GM19099 (cell line): ENCODE data around the gene PAK1.

Experiments
- POLR2A ChIP-seq: IDR thresholded peaks from 3 replicates; pipeline ENCODE4 v1.6.1; 2011; ENCODE audit warnings: low read depth; ENCODE audit not compliant: insufficient read length; ENCODE audit errors: extremely low read depth

Gene PAK1

DNA sequence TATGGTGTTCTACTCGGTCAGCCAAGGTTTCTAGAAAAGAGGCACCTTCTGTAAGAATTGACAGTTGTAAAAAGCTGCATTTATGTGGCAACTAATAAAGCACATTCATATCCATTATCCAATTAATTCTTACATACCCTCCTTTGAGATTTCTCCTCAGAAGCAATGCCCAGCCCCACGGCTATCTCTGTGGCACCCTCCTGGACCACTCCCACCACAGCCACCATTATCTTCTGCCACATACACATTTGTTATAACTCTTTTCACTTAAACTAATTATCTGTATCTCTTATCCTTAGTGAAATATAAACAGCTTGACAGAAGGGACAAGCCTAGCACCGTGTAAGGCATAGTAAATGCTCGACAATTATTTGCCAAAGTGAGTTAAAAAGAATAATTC, 48.5 kb downstream of the PAK1 start:
- TF ChIP-seq POLR2A, result no peak

DNA sequence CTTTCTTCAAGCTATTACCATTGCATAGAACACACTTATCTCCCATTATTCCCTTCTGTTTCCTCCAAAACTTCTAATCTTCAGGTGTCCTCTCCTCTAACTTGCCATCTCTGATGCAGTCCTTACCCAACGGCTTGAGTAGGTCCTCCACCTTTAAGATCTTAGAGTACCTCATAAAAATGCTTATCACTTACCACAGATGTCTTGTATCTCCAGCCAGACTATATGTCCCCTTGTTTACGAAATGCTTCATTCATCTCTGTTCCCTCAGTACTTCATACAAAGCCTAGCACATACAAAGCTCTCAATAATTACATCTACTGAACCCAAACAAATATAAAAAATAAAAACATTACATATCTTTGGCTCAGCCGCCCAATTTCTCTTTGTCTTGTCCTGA, 49.2 kb downstream of the PAK1 start:
- TF ChIP-seq POLR2A, result no peak

DNA sequence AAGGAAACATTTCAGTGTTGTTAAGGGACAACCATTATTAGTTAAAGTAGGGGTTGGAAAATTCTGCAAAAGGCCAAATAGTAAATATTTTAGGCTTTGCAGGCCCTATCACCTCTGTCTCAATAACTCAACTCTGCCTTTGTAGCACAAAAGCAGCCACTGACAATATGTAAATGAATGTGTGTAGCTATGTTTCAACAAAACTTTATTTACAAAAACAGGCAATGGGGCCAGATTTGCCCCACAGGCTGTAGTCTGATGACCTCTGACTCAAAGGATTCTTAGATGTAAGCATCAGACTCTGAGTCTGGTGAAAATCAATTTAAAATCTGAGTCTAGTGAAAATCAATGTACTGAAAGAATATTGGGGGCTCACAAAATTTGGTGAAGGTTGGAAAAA, 50.3 kb downstream of the PAK1 start:
- no peak for TF ChIP-seq POLR2A

DNA sequence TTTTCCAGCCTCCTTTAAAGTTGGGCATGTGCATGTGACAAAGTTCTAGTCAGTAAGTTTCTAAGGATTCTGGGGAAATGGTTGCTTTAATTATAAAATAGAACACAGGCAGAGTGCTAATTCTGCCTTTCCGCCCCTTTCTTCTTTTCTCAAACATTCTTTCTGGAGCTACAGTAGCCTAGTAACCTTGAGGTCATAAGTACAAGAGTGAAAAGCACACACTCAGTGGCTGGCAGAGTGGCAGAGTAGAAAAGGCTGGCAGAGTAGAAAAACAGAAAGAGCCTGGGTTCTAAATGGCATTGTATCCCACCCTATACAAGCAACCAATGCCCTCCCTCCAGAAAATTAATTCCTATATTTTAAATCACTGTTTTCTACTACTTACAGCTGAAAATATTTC, 51.2 kb downstream of the PAK1 start:
- TF ChIP-seq POLR2A, result no peak

DNA sequence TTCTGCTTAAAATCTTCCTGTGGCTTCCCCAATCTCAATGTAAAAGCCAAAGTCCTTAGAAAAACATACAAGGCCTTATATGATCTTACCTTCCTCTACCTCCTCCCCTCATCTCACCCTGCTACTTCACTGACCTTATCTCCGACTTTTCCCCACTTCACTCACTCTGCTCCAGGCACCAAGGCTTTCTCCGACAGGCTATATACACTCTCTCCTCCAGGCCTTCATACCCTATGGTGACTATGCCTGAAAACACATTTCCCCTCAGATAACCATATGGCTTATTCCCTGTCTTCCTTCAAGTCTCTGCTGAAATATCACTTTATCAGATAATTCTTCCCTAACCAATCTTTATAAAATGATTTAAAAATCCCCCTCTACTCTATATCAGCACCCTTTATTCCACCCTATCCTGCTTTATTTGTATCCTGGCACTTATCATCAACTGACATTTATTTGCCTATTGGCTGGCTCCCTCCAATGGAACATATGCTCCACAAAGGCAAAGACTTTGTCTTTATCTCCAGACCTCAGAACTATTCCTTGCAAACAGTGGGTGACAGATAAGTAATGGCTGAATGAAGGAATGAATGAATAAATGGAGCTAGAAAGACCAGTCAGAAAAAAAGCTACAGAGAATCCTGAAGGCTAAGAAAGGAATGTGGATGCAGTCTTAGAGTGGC, 52.7 kb downstream of the PAK1 start:
- no peak for TF ChIP-seq POLR2A

DNA sequence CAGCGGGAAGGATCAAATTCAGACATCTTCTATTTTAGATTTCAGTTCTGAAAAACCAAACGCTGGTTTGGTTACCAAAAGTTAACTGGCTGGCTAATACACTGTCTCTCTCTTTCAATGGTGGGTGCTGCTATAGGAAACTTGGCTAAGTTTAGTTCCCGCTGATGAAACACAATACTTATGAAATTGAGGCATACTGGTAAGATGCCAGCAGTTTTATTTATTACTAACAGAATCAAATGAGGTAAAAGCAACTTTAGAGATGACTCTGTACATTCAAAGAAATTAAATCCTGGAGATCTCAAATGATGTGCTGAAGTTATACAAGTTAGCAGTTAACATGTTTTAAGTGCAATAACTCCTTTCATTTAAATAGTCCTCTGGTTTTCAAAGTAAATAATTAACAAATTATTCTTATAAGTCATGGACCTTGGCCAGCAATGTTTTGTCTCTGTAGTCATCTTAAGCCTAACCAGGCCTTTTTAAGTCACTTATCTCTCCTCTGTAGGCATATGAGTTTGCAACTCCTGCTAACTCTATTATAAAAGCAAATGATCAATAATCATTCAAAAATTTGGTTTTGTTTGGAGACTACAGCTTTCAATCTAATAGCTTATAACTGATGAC, 54.8 kb downstream of the PAK1 start:
- no peak for TF ChIP-seq POLR2A

DNA sequence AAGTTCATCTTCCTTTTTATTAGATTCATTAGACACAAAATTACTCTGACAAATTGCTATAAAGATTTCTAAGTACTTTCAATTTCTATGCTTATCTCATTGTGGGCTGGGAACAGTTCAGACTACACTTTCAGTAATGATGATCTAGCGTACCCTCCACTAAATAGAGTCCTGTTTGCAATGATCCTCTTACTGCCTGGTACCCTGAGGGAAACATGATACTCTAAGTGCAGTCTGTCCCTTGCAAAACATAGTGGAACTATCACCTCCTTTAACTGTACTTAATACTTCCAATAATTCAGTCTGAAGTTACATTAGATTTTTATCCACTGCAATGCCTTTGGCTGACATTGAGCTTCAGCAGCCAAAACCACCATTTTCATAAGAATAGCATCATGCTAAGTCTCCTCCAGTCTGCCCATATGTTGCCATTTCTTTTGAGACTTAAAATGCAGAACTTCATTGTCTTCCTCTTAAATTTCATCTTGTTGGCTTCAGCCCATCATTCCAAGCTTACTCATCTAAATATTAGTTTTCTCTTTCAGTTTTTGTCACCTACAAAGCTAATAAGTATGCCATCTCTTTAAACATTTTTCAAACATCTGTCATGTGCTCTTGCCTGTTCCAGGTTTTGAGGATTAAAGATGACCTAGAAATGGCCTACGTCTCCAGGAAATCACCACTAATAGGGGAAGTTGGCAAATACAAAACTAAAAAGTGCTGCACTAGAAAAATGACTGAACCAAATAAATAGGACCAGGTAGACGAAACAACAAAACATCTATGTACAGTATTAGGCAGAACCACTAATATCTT, 55.5 kb downstream of the PAK1 start:
- TF ChIP-seq POLR2A, result no peak

DNA sequence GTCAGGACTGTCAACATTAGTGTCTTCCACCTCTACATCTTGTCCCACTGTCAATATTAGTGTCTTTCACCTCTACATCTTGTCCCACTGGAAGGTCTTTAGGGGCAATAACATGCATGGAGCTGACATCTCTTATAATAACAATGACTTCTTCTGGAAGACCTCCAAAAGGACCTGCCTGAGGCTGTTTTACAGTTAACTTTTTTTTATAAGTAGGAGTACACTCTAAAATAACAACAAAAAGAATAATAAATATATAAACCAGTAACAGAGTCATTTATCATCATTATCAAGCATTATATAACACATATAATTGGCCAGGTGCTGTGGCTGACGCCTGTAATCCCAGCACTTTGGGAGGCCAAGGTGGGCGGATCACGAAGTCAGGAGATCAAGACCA, 57.5 kb downstream of the PAK1 start:
- no peak for TF ChIP-seq POLR2A

DNA sequence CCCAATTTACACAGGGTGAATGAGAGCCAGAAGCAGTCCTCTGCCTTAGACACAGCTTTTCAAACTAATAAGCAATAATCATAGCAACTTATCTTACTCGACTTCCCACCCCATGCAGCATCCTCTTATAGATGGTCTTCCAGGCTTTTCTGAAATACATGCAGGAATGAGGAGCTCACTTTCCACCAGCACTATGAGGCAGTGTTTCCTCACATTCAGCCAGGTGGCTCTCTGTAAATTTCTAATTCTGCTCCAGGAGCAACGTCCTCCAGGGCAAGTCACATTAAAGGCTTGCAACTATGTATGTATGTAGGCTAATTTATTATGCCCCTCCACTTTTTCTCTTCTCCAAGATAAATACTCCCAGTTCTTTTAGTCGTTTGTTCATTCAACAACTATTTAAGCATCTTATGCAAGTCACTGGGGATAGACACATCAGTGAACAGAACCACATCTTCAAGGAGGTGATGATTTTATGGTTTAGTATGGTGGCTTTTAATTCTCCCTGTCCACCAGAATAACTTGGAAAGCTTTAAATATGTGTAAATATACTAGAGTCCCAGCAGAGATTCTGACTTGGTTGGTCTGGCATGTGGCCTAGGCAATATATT, 59.9 kb downstream of the PAK1 start:
- TF ChIP-seq POLR2A, result no peak

DNA sequence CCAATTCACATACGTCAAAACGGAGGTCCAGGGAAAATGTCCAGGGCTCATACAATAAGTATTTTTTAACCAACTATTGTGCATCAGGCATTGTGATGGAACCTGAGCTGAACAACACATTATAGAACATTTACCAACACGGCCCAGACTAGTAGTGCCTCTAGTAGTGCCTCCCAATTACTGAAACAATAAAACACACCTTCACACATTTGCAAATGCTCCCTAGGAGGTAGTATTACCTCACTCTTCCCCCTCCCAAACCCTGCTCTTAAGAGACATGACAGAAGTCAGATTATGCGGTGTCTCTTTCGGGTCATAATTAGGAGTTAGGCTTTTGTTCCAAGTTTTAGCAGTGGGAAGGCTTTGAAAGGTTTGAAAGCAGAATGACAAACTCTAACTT, 61.1 kb downstream of the PAK1 start:
- no peak for TF ChIP-seq POLR2A

DNA sequence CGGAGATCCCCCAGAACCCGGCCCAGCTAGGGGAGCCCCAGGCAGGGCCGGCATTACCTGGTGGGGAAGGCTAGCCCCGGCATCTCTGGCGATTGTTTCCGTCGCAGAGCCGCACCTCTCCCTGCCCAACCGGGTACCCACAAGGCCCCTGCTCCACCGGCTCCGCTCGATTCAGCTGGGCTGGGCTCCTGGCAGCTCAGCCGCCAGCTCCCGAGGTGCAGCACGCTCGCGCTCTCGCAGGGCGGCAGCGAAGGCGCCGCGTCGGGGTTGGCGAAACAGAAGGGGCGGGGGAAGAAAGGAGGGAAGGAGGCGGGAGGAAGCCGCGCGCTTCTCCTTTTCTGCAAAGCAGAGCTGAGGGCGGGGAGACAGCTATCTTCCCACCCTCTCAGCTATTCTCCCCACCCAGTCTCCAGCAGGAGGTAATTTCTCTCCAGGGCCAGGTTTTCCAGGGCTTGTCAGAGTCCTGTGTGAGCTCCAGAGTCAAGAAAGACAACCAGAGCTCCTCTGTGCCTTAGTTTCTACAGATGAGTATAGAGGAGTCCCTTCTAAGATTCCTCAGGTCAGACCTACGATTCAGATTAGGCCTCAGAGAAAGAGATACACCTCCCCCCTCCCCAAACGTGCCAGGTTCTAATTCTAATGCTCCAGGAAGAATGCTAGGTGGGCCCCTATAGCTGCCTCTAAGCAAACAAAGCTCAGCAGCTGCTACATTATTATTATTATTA, 62.0 kb downstream of the PAK1 start:
- peak; percentile 76 for TF ChIP-seq POLR2A

DNA sequence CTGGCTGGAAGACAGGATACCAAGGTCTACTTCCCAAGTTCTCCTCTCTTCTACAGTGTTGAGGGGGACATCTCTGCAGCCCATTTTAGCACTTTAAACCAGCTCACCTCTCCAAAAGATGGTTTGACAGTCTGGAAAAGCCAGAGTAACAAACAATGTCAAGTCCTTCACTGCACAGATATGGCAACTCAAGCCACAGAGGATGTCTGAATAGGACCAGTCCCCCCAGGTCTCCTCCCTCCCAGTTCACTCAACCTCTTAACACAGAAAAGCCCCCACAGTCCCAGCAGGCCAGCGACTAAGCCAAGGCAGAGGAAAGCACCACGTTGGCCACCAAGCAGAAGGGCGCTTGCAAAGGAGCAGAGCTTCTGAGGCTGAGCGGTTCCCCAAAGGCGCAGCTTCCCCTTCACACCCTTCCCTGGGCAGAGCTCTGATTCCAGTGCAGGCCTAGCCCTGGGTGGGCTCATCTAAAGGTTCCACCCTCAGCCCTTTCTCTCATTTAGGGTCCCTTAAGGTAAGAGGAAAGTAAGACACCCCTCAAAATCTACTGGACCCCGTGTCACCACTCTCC, 62.7 kb downstream of the PAK1 start:
- TF ChIP-seq POLR2A, result no peak

DNA sequence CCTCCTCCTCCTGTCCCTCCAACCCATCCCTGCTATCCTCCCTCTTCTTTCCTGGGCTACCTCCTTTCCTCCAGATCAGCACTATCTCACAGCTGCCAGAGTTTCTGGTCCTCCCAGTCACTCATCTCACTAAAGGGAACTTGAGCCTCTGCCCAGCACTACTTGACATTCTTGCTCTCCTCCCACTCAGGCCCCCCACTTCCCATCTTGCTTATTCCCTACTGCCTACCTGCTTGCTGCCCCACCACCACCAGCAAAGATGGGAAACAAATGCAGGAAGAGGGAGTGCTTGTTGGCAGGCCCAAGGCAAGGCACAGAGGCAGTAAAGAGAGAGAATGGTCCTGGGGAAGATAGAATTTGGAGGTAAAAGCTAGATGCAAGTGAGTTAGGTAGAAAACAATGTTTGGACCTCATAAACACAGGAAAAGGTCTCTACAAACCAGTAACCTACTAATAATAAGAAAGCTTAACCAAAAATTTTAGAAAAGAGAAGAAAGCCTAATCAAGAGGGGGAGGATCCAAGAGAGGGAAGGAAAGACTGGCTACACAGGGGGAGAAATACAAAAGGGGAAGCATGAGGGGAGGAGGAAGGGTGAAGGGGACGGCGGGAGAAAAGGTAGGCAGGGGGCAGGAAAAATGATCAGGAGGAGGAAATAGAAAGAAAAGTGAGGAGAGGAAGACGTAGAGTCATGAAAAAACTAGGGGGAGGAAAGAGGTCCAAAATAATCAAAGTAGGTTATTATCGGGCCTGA, 63.6 kb downstream of the PAK1 start:
- no peak for TF ChIP-seq POLR2A

DNA sequence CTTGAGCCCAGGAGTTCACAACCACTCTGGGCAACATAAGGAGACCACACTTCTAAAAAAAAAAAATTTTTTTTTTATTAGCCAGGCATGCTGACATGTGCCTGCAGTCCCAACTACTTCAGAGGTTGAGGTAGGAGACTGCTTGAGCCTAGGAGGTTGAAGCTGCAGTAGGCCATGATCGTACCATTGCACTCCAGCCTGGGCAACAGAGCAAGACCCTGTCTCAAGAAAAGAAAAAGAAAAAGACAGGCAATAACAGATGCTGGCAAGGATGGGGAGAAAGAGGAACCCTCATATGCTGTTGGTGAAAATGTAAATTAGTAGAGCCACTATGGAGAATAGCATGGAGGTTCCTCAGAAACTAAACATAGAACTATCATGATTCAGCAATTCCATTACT, 64.8 kb downstream of the PAK1 start:
- no peak for TF ChIP-seq POLR2A
